Measurements from ENCODE around the gene DLG2. TPM values are rescaled to one million over a fixed set of nuclear protein-coding genes. Genes with fewer than 3 reads are reported as not detected.

The DLG2 gene
- total and polyA plus RNA-seq, 2 donors (not counting 3 experiments of a cell fraction or from before 2014, with no cell fraction given): 0.15 to 1.1 TPM

DNA sequence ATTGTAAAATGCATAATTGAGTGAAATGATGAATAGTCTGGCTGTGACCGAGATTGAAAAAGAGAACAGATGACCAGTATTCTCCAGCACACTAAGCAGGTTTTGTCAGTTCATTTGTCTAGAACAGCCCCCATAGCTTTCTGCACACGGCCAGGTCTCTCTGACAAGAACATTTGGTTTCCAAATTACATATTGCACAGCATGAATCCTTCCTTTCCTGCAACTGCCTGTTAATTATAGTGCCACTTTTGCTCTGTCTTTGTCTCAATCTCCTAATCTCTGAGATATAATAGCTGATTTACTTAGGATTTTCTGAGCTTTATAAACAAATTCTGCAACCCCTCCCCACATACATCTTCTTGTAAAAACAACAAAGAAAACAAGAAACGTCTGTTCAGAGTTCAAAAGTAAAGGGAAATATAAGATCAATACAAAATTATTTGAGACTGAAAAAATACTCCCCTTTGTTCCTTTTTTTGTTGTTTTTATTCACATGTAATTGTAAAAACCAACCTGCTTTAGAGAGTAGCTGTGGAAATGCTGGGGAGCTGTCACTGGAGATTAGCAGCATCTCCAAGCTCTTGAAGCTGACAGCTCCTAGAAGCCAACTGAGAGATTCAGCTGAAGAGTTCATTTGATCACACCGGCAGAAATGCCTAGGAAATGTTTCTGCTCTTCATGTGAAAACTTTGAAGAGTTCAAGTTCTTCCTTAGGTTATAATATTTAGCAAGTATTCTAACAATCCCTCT lies 998.1 kb downstream of the DLG2 start:
- H3K79me2 ChIP-seq (ENCODE audit: control insufficient read depth, insufficient read depth, low read length): no peaks in the 10 kb centered on the region
- no TSS peak for BruUV-seq (replicated peaks)
- H4K20me1 ChIP-seq (replicated peaks; ENCODE audit: control insufficient read depth, extremely low read depth, insufficient read depth, low read length): no peaks in the 10 kb centered on the region
- H3K27me3 ChIP-seq (ENCODE audit: control insufficient read depth in 2 of 2, insufficient read depth in 2 of 2, low read length in 2 of 2): no peaks in the 10 kb centered on the region
- H3K4me3 ChIP-seq (replicated peaks in 1 of 3; ENCODE audit: insufficient read depth in 1 of 3, low read depth in 1 of 3, low read length in 3 of 3): no peak overlapping the region
- H2AFZ ChIP-seq (ENCODE audit: low read depth, low read length): no peak overlapping the region
- H3K9me3 ChIP-seq (replicated peaks; ENCODE audit: control insufficient read depth, insufficient read depth, low read length): no peaks in the 10 kb centered on the region
- DNase-seq (ENCODE audit: low read depth, low spot score): no peak
- H3K4me2 ChIP-seq (ENCODE audit: insufficient read depth, low read length): no peak overlapping the region
- no peaks in the 10 kb centered on the region for H3K9me1 ChIP-seq (replicated peaks; ENCODE audit: control insufficient read depth, extremely low read depth, insufficient read depth, low read length)
- POLR2A ChIA-PET: no interaction called here
- no peaks in the 10 kb centered on the region for H3K4me1 ChIP-seq (ENCODE audit: control insufficient read depth, extremely low read depth, insufficient read depth, low read length)
- dilution Hi-C loops (cut with MboI; ENCODE audit: extremely low pct_ligation_motif_present, low sequenced_read_pairs) (no loop called here), intact Hi-C loops (cut with micrococcal nuclease) (no loop called here)
- no peaks in the 10 kb centered on the region for H3K36me3 ChIP-seq (ENCODE audit: control insufficient read depth in 2 of 2, extremely low read depth in 1 of 2, insufficient read depth in 2 of 2, low read length in 2 of 2)
- H3K9ac ChIP-seq (replicated peaks; ENCODE audit: extremely low read depth, insufficient read depth, low read length): no peak overlapping the region
- CTCF ChIA-PET: no interaction called here
- H3K27ac ChIP-seq (ENCODE audit: insufficient read depth, low read depth, low read length): no peak overlapping the region
- TF ChIP-seq, protein P1, sequence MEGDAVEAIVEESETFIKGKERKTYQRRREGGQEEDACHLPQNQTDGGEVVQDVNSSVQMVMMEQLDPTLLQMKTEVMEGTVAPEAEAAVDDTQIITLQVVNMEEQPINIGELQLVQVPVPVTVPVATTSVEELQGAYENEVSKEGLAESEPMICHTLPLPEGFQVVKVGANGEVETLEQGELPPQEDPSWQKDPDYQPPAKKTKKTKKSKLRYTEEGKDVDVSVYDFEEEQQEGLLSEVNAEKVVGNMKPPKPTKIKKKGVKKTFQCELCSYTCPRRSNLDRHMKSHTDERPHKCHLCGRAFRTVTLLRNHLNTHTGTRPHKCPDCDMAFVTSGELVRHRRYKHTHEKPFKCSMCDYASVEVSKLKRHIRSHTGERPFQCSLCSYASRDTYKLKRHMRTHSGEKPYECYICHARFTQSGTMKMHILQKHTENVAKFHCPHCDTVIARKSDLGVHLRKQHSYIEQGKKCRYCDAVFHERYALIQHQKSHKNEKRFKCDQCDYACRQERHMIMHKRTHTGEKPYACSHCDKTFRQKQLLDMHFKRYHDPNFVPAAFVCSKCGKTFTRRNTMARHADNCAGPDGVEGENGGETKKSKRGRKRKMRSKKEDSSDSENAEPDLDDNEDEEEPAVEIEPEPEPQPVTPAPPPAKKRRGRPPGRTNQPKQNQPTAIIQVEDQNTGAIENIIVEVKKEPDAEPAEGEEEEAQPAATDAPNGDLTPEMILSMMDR (IDR thresholded peaks at IDR 0.05; ENCODE audit: extremely low read depth in 1 of 2, insufficient read depth in 1 of 2, low read depth in 1 of 2, low read length in 2 of 2): no peak
- TF ChIP-seq POLR2A (IDR thresholded peaks at IDR 0.05; ENCODE audit: low read depth, low read length): no peak
- TF ChIP-seq JUN (IDR thresholded peaks at IDR 0.05; ENCODE audit: borderline replicate concordance, insufficient read depth, insufficient read length, low read depth): no peak
- TF ChIP-seq GATA2 (IDR thresholded peaks at IDR 0.05; ENCODE audit: insufficient read depth, insufficient read length, low read depth, low read length): no peak
- TF ChIP-seq MYC (IDR thresholded peaks at IDR 0.05; ENCODE audit: low read depth, low read length): no peak
- TF ChIP-seq FOS (IDR thresholded peaks at IDR 0.05; ENCODE audit: borderline replicate concordance, insufficient read depth, low read length): no peak
- no peak for TF ChIP-seq EZH2 (IDR thresholded peaks at IDR 0.05; ENCODE audit: borderline replicate concordance, low read depth, low read length, severe bottlenecking)
- TF ChIP-seq, protein P2, sequence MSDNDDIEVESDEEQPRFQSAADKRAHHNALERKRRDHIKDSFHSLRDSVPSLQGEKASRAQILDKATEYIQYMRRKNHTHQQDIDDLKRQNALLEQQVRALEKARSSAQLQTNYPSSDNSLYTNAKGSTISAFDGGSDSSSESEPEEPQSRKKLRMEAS (IDR thresholded peaks at IDR 0.05; ENCODE audit: insufficient read depth, insufficient read length): no peak
- TF ChIP-seq POLR2AphosphoS5 (IDR thresholded peaks at IDR 0.05; ENCODE audit: insufficient read depth, low read depth, low read length): no peak
- FAIRE-seq: no peak
